Activated naive CD8-positive, alpha-beta T cell treated with anti-CD3 and anti-CD28 coated beads, Interleukin-2, amount 50 U/mL, for 24 hours (primary cell): ENCODE data around the gene ATAD2B.

Experiments used
- ATAC-seq: fragments of 150-1000 bp; cut with Tn5 transposase; one replicate; pipeline ENCODE4 v1.10.0; 2021
- DNase-seq: peaks from one replicate; pipeline ENCODE4 v3.0.0; 2021
- H3K27ac Mint-ChIP-seq: one replicate; pipeline ENCODE4 v1.8.0; 2021; ENCODE audit warnings: mild to moderate bottlenecking, mixed read lengths
- H3K27me3 Mint-ChIP-seq: one replicate; pipeline ENCODE4 v1.8.0; 2021; ENCODE audit warnings: mixed read lengths
- H3K36me3 Mint-ChIP-seq: one replicate; pipeline ENCODE4 v1.8.0; 2021; ENCODE audit warnings: low read depth, mixed read lengths
- H3K4me1 Mint-ChIP-seq: one replicate; pipeline ENCODE4 v1.8.0; 2021; ENCODE audit warnings: mixed read lengths
- H3K4me3 Mint-ChIP-seq: one replicate; pipeline ENCODE4 v1.8.0; 2021; ENCODE audit warnings: mild to moderate bottlenecking, moderate library complexity, mixed read lengths
- H3K9me3 Mint-ChIP-seq: one replicate; pipeline ENCODE4 v1.8.0; 2021; ENCODE audit warnings: mixed read lengths

ATAD2B gene

GRCh38 chr2:23836505-23836904, 90.4 kb downstream of the ATAD2B start:
- DNase-seq (no peak), ATAC-seq (no peak)
- H3K27ac Mint-ChIP-seq, result no peak overlapping the region
- no peaks in the 10 kb centered on the region for H3K27me3 Mint-ChIP-seq
- no peaks in the 10 kb centered on the region for H3K9me3 Mint-ChIP-seq
- peaks cover 16% of the 10 kb centered on the region for H3K36me3 Mint-ChIP-seq
- no peaks in the 10 kb centered on the region for H3K4me1 Mint-ChIP-seq
- H3K4me3 Mint-ChIP-seq, result no peak overlapping the region

GRCh38 chr2:23835988-23836387, 90.9 kb downstream of the ATAD2B start:
- no peaks in the 10 kb centered on the region for H3K27me3 Mint-ChIP-seq
- H3K4me3 Mint-ChIP-seq, result no peak overlapping the region
- no peaks in the 10 kb centered on the region for H3K9me3 Mint-ChIP-seq
- ATAC-seq (no peak), DNase-seq (no peak)
- no peak overlapping the region for H3K27ac Mint-ChIP-seq
- H3K4me1 Mint-ChIP-seq, result no peaks in the 10 kb centered on the region
- peaks cover 12% of the 10 kb centered on the region for H3K36me3 Mint-ChIP-seq

- Mint-ChIP-seq H3K36me3 (peaks cover 7% of the 10 kb centered on the region), H3K27ac (no peak overlapping the region), H3K4me3 (no peak overlapping the region), H3K4me1 (no peaks in the 10 kb centered on the region), H3K27me3 (no peaks in the 10 kb centered on the region), H3K9me3 (no peaks in the 10 kb centered on the region)
- no peak for ATAC-seq
- no peak for DNase-seq
These were observed 91.5 kb downstream of the ATAD2B start for GRCh38 chr2:23835423-23835822.

- DNase-seq (no peak), ATAC-seq (no peak)
- H3K4me3 Mint-ChIP-seq, result no peak overlapping the region
- H3K27ac Mint-ChIP-seq, result no peak overlapping the region
- no peaks in the 10 kb centered on the region for H3K27me3 Mint-ChIP-seq
- peaks cover 2% of the 10 kb centered on the region for H3K36me3 Mint-ChIP-seq
- H3K4me1 Mint-ChIP-seq, result peaks cover 5% of the 10 kb centered on the region
- no peaks in the 10 kb centered on the region for H3K9me3 Mint-ChIP-seq
These were observed 97.9 kb downstream of the ATAD2B start for GRCh38 chr2:23828986-23829385.

- no peak for ATAC-seq
- no peak overlapping the region for H3K4me3 Mint-ChIP-seq
- H3K9me3 Mint-ChIP-seq, result no peaks in the 10 kb centered on the region
- DNase-seq, result no peak
- H3K36me3 Mint-ChIP-seq, result peaks cover 2% of the 10 kb centered on the region
- peaks cover 5% of the 10 kb centered on the region for H3K4me1 Mint-ChIP-seq
- no peaks in the 10 kb centered on the region for H3K27me3 Mint-ChIP-seq
- no peak overlapping the region for H3K27ac Mint-ChIP-seq
These were observed 98.5 kb downstream of the ATAD2B start for GRCh38 chr2:23828256-23828980.

GRCh38 chr2:23827287-23827686, 99.6 kb downstream of the ATAD2B start:
- Mint-ChIP-seq H3K4me1 (peaks cover 5% of the 10 kb centered on the region), H3K27ac (peak overlapping the region; percentile 34), H3K4me3 (no peak overlapping the region), H3K9me3 (no peaks in the 10 kb centered on the region), H3K36me3 (peaks cover 2% of the 10 kb centered on the region), H3K27me3 (no peaks in the 10 kb centered on the region)
- no peak for DNase-seq
- ATAC-seq, result no peak

- no peak overlapping the region for H3K4me3 Mint-ChIP-seq
- no peak for ATAC-seq
- no peaks in the 10 kb centered on the region for H3K27me3 Mint-ChIP-seq
- no peaks in the 10 kb centered on the region for H3K9me3 Mint-ChIP-seq
- no peak for DNase-seq
- H3K36me3 Mint-ChIP-seq, result peaks cover 2% of the 10 kb centered on the region
- peaks cover 5% of the 10 kb centered on the region for H3K4me1 Mint-ChIP-seq
- peak overlapping the region; percentile 34 for H3K27ac Mint-ChIP-seq
These were observed 100.2 kb downstream of the ATAD2B start for GRCh38 chr2:23826771-23827170.

GRCh38 chr2:23826040-23826439, 100.9 kb downstream of the ATAD2B start:
- Mint-ChIP-seq H3K9me3 (no peaks in the 10 kb centered on the region), H3K36me3 (peaks cover 2% of the 10 kb centered on the region), H3K27me3 (no peaks in the 10 kb centered on the region), H3K4me1 (peaks cover 5% of the 10 kb centered on the region), H3K27ac (no peak overlapping the region), H3K4me3 (no peak overlapping the region)
- DNase-seq, result no peak
- no peak for ATAC-seq

GRCh38 chr2:23824777-23825212, 102.1 kb downstream of the ATAD2B start:
- Mint-ChIP-seq H3K4me3 (no peak overlapping the region), H3K9me3 (no peaks in the 10 kb centered on the region), H3K27me3 (no peaks in the 10 kb centered on the region), H3K4me1 (peaks cover 5% of the 10 kb centered on the region), H3K27ac (no peak overlapping the region), H3K36me3 (no peaks in the 10 kb centered on the region)
- ATAC-seq (no peak), DNase-seq (peak; percentile 16)

GRCh38 chr2:23823863-23824262, 103.1 kb downstream of the ATAD2B start:
- peaks cover 5% of the 10 kb centered on the region for H3K4me1 Mint-ChIP-seq
- no peak for DNase-seq
- no peaks in the 10 kb centered on the region for H3K9me3 Mint-ChIP-seq
- no peaks in the 10 kb centered on the region for H3K27me3 Mint-ChIP-seq
- H3K4me3 Mint-ChIP-seq, result no peak overlapping the region
- no peaks in the 10 kb centered on the region for H3K36me3 Mint-ChIP-seq
- H3K27ac Mint-ChIP-seq, result no peak overlapping the region
- no peak for ATAC-seq

- Mint-ChIP-seq H3K4me1 (no peaks in the 10 kb centered on the region), H3K4me3 (no peak overlapping the region)
These were observed 112.0 kb downstream of the ATAD2B start for GRCh38 chr2:23814963-23815362.

GRCh38 chr2:23813438-23813837, 113.5 kb downstream of the ATAD2B start:
- no peak overlapping the region for H3K4me3 Mint-ChIP-seq
- H3K27ac Mint-ChIP-seq, result no peak overlapping the region
- peaks cover 7% of the 10 kb centered on the region for H3K4me1 Mint-ChIP-seq
- ATAC-seq (no peak), DNase-seq (no peak)
- H3K36me3 Mint-ChIP-seq, result peaks cover 3% of the 10 kb centered on the region
- H3K9me3 Mint-ChIP-seq, result no peaks in the 10 kb centered on the region
- H3K27me3 Mint-ChIP-seq, result no peaks in the 10 kb centered on the region

More at GRCh38 chr2:23814963-23815362, 112.0 kb downstream of the ATAD2B start:
- ATAC-seq, result no peak
- Mint-ChIP-seq H3K36me3 (peaks cover 3% of the 10 kb centered on the region), H3K27ac (no peak overlapping the region), H3K9me3 (no peaks in the 10 kb centered on the region), H3K27me3 (no peaks in the 10 kb centered on the region)
- DNase-seq, result no peak

- Mint-ChIP-seq H3K4me1 (peaks cover 7% of the 10 kb centered on the region), H3K4me3 (no peak overlapping the region), H3K9me3 (no peaks in the 10 kb centered on the region), H3K27ac (no peak overlapping the region), H3K36me3 (peaks cover 10% of the 10 kb centered on the region), H3K27me3 (no peaks in the 10 kb centered on the region)
- DNase-seq, result no peak
- ATAC-seq, result no peak
These were observed 117.8 kb downstream of the ATAD2B start for GRCh38 chr2:23809150-23809549.

GRCh38 chr2:23806665-23807249, 120.2 kb downstream of the ATAD2B start:
- Mint-ChIP-seq H3K4me3 (no peak overlapping the region), H3K9me3 (no peaks in the 10 kb centered on the region), H3K36me3 (peaks cover 10% of the 10 kb centered on the region)

GRCh38 chr2:23806201-23806600, 120.7 kb downstream of the ATAD2B start:
- no peaks in the 10 kb centered on the region for H3K9me3 Mint-ChIP-seq
- H3K27ac Mint-ChIP-seq, result no peak overlapping the region
- DNase-seq, result no peak
- no peak for ATAC-seq
- no peaks in the 10 kb centered on the region for H3K27me3 Mint-ChIP-seq
- H3K36me3 Mint-ChIP-seq, result peaks cover 10% of the 10 kb centered on the region
- H3K4me3 Mint-ChIP-seq, result no peak overlapping the region
- peaks cover 7% of the 10 kb centered on the region for H3K4me1 Mint-ChIP-seq

More at GRCh38 chr2:23806665-23807249, 120.2 kb downstream of the ATAD2B start:
- H3K27me3 Mint-ChIP-seq, result no peaks in the 10 kb centered on the region
- H3K4me1 Mint-ChIP-seq, result peaks cover 7% of the 10 kb centered on the region
- ATAC-seq, result no peak
- no peak overlapping the region for H3K27ac Mint-ChIP-seq
- no peak for DNase-seq
